Subcutaneous preadipocyte (primary cell): Measurements from ENCODE around the gene KRTAP5-11. TPM values are rescaled to one million over a fixed set of nuclear protein-coding genes. Genes with fewer than 3 reads are reported as not detected.

Source experiments
- small RNA-seq: library from RNA; depleted of rRNA; stranded (forward); fragments of <200 nt; gene quantifications from one replicate; pipeline ENCODE3, GENCODE V24; 2012
- total RNA-seq: library from RNA; depleted of rRNA; stranded (reverse); fragments of >200 nt; gene quantifications from 2 replicates; pipeline ENCODE4 v1.2.3, GENCODE V29; 2012

Gene KRTAP5-11
- total RNA-seq: not detected in 2 replicates

GRCh38 chr11:71582309-71582895 is at the start of gene KRTAP5-11:
TSS of gene KRTAP5-11 (minus strand) at chr11:71582875. CDS start at chr11:71582837, 38 bp downstream.

GRCh38 chr11:71565263-71565662 is 17.4 kb downstream of the KRTAP5-11 start, which contains the start of gene KRTAP5-10:
TSS of gene KRTAP5-10 (plus strand) at chr11:71565563. CDS start at chr11:71565588, 25 bp downstream.

GRCh38 chr11:71548120-71548519 is 34.6 kb downstream of the KRTAP5-11 start, which contains the start of gene KRTAP5-9:
TSS of gene KRTAP5-9 (plus strand) at chr11:71548420. CDS start at chr11:71548658, 238 bp downstream.

GRCh38 chr11:71537977-71538665 is 44.6 kb downstream of the KRTAP5-11 start, which contains the start of gene KRTAP5-8:
TSS of gene KRTAP5-8 (plus strand) at chr11:71538025. CDS start at chr11:71538056, 31 bp downstream.

Small RNA genes within 50 kb of the gene (small RNA-seq; reads per million reads assigned to genes)
- gene AP000867.1 (not detected), gene KRTAP5-14P (not detected)

Other genes starting within 250 kb of the KRTAP5-11 start
- 64.3 and 76.6 TPM in 2 replicates for gene DHCR7, start 134.5 kb downstream of the KRTAP5-11 start, total RNA-seq
- gene NADSYN1, start 129.7 kb downstream of the KRTAP5-11 start, total RNA-seq: 70.8 and 78.6 TPM in 2 replicates
- gene KRTAP5-7, start 55.6 kb downstream of the KRTAP5-11 start, total RNA-seq: 0.37 TPM in 1 of 2 replicates, not detected in the other
- gene KRTAP5-8, start 44.9 kb downstream of the KRTAP5-11 start, total RNA-seq: not detected in 2 replicates
- not detected in 2 replicates for gene KRTAP5-9, start 34.5 kb downstream of the KRTAP5-11 start, total RNA-seq
- not detected in 2 replicates for gene KRTAP5-10, start 17.3 kb downstream of the KRTAP5-11 start, total RNA-seq